ENCODE data around the gene UCN2.
A peak's percentile ranks its signal among the peaks of the same experiment; 100 is the strongest.

Gene UCN2

GRCh38 chr3:48588230-48588629 is 24.6 kb upstream of the UCN2 start:
- no peak for DNase-seq

DNA sequence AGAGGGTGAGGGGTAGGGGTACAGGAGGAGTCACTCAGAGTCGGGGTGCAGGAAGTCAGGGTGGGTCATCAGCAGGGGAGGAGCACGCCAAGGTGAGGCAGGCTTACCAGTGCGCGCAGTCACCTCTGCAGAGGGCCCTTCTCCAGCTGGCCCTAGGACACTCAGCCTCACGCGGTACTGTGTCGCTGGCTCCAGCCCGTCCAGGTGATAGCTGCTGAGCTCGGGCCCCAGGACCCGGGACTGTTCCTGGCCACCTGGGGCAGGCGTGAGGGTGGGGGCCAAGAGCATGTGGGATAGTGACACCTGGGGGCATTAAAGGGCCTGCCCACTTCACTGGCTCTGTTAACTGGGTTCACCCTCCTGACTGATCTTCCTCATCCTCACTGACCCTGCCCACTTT is 24.1 kb upstream of the UCN2 start:
- no peak for DNase-seq

DNA sequence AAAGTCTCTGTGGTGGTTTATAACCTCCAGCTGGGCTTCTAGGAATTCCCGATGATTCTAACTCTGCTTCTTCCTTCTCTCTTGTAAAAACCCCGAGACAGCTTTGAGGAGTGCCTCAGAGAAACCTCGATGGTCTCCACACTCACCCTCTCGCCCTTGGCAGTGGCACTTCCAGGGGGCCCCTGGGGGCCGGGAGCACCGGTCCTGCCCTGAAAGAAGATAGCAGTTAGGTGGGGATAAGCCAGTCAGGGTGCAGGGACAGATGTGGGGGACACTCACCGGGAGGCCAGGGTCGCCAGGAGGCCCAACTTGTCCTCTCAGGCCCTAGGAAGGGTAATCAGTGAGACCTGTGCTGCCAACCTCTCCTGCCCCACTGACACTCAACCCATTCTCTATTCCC is 21.8 kb upstream of the UCN2 start:
- no peak for DNase-seq

- no peak for DNase-seq
Observed at GRCh38 chr3:48584836-48585235, 21.3 kb upstream of the UCN2 start.

DNA sequence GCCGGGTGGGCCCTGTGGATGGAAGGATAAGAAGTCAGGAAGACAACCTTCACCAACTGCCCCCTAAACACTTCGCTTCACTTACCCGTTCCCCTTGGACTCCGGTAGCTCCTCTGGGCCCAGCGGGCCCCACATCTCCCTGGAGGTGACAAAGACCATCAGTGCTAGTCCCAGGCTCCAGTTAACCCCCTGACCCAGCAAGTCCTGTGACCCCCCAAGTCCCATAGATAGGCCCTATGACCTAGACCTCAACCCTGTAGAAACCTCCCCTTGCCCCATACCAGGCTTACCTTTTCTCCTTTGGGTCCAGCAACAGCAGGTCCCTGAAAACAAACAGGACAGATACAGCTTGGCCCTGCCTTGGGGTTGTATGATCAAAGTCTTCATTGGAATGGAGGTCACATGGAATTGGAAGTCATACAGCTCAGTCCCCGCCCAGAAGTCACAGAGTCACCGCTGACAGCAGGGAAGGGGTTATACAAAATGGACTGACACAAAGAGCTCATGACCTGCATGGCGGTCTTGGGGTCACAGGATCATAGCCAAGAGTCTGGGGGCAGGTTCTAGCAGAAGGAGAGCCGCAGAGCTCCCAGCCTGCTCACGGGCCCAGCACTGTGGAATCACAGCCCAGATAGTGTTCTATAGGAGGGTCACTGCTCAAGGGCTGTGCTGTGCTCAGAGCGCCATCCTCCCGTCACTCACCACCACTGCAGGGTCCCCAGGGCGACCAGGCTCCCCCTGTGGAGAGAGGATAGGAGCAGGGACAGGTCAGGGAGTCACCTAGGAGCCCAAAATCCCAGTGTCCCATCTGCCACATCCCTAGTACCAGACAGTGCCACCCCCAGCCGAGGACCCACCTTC is 18.3 kb upstream of the UCN2 start:
- DNase-seq: no peak

- no peak for DNase-seq
Observed at GRCh38 chr3:48576647-48577046, 13.1 kb upstream of the UCN2 start.

- no peak for DNase-seq
Observed at GRCh38 chr3:48575366-48575765, 11.8 kb upstream of the UCN2 start.

DNA sequence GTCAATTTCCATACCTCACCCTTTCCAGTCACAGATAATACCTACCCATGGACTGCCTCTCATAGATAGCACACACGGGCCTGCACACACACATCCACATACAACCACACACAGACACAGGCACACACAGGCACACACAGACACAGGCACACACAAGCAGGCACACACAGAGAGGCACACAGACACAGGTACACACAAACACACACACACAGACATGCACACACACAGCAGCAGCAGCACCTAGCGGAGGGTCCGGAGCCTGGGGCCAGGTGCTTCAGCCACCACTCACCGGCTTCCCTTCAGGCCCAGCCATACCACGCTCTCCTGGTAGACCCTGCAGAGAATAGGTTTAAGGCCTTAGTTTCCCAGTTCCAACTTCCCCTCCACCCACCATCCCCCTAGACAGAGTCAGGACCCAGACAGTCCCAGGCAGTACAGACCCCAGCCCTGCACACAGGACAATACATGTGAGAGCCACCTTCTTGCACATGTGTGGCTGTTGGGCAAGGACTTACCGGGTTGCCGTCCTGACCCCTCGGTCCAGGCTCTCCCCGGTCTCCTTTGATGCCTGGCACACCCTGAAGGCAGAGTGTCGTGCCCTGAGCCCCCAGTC is 10.5 kb upstream of the UCN2 start:
- no peak for DNase-seq

DNA sequence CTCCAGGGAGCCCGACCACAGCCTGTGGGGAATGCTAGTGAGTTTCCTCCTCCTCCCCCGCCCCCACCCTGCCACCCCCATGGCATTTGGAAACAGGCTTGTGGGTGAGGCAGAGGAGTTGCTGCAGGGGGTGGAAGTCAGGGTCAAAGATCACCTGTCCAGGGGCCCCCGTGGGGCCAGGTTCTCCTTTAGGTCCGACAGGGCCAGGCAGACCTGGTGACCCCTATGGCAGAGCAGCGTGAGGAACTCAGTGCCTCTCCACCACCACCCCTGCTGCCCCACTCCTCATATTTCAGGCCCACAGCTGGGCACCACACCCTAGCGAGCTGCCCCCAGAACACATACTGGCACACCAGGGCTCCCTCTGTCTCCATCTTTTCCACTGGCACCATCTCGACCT is 8.9 kb upstream of the UCN2 start:
- DNase-seq: no peak

GRCh38 chr3:48571938-48572337 is 8.4 kb upstream of the UCN2 start:
- no peak for DNase-seq

DNA sequence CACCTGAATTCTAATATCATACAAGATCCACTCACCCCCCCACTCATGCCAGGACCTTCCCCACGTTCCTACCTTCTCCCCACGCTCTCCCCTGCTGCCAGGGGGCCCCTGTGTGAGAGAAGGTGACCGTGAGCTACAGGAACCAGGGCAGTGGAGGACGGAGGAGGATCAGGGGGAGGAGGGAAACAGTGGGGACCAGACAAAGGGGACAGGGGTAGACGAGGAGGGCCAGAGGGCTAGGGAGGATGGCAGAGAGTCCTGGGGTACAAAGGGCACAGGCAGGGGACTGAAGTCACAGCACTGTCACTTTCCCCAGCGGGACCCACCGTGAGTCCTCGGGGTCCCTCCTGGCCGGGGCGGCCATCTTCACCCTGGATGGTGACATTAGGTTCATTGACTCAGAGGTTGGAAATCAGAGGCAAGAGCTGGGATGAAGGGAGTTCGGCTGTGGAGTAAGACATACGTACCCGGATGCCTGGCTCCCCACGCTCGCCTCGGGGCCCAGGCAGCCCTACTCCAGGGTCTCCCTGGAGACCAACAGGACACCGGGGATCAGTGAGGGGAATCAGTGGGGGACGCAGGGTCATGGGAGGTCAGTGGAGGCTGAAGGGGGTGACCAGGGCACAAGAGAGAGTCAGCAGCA is 6.3 kb upstream of the UCN2 start:
- no peak for DNase-seq

- DNase-seq: no peak
Observed at GRCh38 chr3:48569400-48569799, 5.8 kb upstream of the UCN2 start.

- no peak for DNase-seq
Observed at GRCh38 chr3:48568476-48568875, 4.9 kb upstream of the UCN2 start.

- DNase-seq: no peak
Observed at GRCh38 chr3:48567500-48567899, 3.9 kb upstream of the UCN2 start.

- no peak for DNase-seq
Observed at GRCh38 chr3:48567090-48567489, 3.5 kb upstream of the UCN2 start.

DNA sequence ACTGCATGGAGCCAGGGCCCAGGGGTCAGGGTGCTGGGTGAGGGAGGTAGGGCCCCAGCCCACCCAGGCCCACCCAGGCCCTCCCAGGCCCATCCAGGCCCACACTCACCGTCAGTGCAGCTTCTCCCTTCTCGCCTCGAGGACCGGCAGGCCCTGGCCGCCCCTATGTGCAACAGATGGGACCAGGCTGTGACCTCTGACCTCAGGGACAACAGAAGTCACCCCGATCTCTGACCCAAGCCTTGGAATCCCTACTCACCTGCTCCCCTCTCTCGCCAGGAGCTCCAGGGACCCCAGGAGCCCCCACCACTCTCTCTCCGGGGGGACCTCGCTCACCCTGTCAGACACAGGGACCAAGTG is 2.8 kb upstream of the UCN2 start:
- DNase-seq: no peak

GRCh38 chr3:48565591-48566400 is 2.2 kb upstream of the UCN2 start:
- DNase-seq: peak; percentile 35 to 44

GRCh38 chr3:48565186-48565585 is 1.6 kb upstream of the UCN2 start:
- DNase-seq: no peak

- DNase-seq: no peak
Observed at GRCh38 chr3:48564667-48565066, 1.1 kb upstream of the UCN2 start.

DNA sequence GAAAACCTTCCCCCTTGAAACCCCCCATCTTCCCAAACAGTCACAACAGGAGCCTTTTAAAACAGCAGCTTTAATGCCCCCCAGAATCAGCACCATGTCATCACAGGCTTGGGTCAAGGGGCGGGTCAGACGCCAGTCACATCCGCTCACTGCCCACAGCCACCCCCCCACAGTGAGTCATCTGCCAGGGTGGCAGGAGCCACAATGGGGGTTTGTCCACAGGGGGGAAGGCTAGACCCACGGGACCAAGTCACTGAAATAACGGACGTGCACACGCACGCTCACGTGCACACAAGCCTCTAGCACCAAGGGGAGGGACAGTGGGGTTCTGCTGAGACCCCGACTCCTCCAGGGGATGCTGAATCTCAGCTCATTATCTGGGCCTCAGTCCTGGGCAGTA is 441 bp upstream of the UCN2 start:
- DNase-seq: peak; percentile 52 to 57

DNA sequence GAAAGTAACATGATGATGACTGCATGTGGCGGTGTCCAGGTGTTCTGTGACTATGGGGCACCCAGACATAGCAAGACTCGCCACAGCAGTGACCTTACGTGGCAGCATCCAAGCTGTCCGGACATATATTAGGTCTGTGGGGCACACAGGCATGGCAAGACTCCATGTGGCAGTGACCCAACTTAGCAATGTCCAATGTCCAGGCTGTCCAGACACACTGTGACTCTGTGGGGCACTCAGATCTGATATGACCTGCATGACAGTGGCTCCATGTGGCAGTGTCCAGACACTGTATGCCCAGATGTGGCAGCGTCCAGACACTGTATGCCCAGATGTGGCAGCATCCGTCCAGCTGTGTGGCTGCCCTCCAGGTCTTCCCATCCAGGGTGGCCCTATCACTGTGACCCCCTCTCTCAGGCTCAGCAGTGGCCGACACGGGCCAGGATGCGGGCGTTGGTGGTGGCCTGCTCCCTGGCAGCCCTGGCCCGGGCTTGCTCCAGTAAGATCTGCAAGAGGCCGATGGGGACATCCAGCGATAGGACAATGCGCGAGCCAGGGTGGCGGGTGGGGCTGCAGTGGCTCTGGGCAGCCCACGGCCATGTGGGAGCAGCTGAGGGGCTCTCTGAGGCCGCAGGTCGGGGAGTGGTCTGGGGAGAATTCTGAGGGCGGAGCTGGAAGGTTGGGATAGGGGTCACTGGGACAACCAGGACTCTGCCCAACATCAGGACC is 1.1 kb downstream of the UCN2 start:
- DNase-seq: no peak

GRCh38 chr3:48561045-48561736 is 2.4 kb downstream of the UCN2 start:
- peak in 1 of 2 experiments; percentile 43 for DNase-seq
